MCF 10A (cell line): ENCODE data around the gene RTKN. TPM values are rescaled to one million over a fixed set of nuclear protein-coding genes. Genes with fewer than 3 reads are reported as not detected.
A peak's percentile ranks its signal among the peaks of the same experiment; 100 is the strongest.

Experiments
- BruUV-seq: library from RNA; stranded (reverse); fragments of 400-500 nt; replicated peaks from 2 replicates; lab custom pipeline; 2021; lab: Mats Ljungman, UMichigan
- CTCF ChIA-PET: fragments of 300-600 bp; sonication (Branson Sonifier 250); formaldehyde crosslinking; extraction: SDS; loops from one replicate; lab custom pipeline; 2021; ENCODE audit warnings: antibody characterized with exemption, inconsistent platforms; lab: Yijun Ruan, JAX
- POLR2A ChIA-PET: fragments of 300-600, 350-650 bp; sonication (Branson Sonifier 250); formaldehyde crosslinking; extraction: SDS; loops from one replicate; lab custom pipeline; 2020; ENCODE audit warnings: antibody characterized with exemption, inconsistent platforms; lab: Yijun Ruan, JAX
- DNase-seq: peaks from one replicate; pipeline ENCODE4 v3.0.0-alpha.2; 2018; ENCODE audit not compliant: unreplicated experiment
- H3K27ac Mint-ChIP-seq: one replicate; pipeline ENCODE4 v1.8.0; 2022; ENCODE audit warnings: mild to moderate bottlenecking, low read depth, mixed read lengths; ENCODE audit not compliant: unreplicated experiment
- H3K27me3 Mint-ChIP-seq: one replicate; pipeline ENCODE4 v1.8.0; 2022; ENCODE audit warnings: mixed read lengths; ENCODE audit not compliant: insufficient read depth, unreplicated experiment
- H3K36me3 Mint-ChIP-seq: one replicate; pipeline ENCODE4 v1.8.0; 2022; ENCODE audit warnings: mild to moderate bottlenecking, moderate library complexity, mixed read lengths; ENCODE audit not compliant: insufficient read depth, unreplicated experiment
- H3K4me1 Mint-ChIP-seq: one replicate; pipeline ENCODE4 v1.8.0; 2022; ENCODE audit warnings: mixed read lengths; ENCODE audit not compliant: insufficient read depth, unreplicated experiment
- H3K4me3 Mint-ChIP-seq: one replicate; pipeline ENCODE4 v1.8.0; 2022; ENCODE audit warnings: mild to moderate bottlenecking, moderate library complexity, mixed read lengths; ENCODE audit not compliant: unreplicated experiment
- H3K9me3 Mint-ChIP-seq: one replicate; pipeline ENCODE4 v1.8.0; 2022; ENCODE audit warnings: mixed read lengths; ENCODE audit not compliant: unreplicated experiment
- intact Hi-C: fragments of 100-400 bp; cut with micrococcal nuclease; formaldehyde crosslinking; loops from 2 replicates; pipeline ENCODE4 v1.14.1; 2022
- total RNA-seq: library from RNA; stranded (reverse); gene quantifications from 2 replicates; pipeline ENCODE4 v1.2.3, GENCODE V29; 2022
- TF ChIP-seq, protein P1 (sequence below): fragments of 200-600 bp; IDR thresholded peaks from one replicate; pipeline ENCODE4 v1.8.0; 2022; ENCODE audit warnings: antibody characterized with exemption, mild to moderate bottlenecking; ENCODE audit not compliant: unreplicated experiment

The RTKN gene
- total RNA-seq, 1 experiment from 2014 or later: 63.0 TPM

DNA sequence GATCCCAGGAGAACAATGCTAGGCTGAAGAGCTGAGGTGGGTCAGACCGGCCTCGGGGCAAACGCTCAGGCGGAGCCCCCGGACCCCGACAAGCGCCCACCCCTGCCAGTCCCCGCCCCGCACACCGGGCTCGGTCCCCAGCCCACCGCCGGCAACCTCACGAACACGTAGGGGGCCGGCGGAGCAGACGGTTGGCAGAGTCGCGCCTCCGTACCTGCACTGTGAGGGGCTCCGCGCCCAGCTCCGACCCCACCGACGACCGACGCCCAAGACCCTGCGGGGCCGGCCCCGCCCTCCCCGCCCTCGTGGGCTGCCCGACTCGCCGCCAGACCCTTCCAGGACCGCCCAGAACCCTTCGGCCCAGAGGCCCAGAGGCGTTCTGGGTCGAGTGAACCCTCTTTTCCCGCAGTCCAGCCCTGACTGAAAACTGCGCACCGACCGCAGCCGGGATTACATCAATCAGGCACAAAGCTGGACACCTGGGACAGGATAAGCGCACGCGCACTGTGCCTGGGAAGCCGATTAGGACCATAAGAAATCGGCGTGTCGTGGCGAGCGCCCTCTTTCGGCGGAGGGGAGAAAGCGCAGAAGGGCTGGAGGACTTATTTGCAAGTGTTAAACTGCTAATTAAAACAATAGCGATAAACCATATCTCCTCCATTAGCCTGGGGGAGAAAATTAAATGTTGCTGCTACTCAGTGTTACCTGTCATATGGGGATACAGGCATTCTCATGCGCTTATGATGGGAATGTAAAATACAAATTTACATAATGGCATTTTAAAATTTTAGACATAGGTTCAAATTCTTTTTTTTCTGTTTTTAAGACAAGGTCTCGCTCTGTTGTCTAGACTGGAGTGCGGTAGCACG lies 49.9 kb downstream of the RTKN start:
- Mint-ChIP-seq H3K4me3 (peak overlapping the region; percentile 79), H3K36me3 (no peaks in the 10 kb centered on the region), H3K4me1 (no peaks in the 10 kb centered on the region), H3K9me3 (no peaks in the 10 kb centered on the region), H3K27ac (peak overlapping the region; percentile 91), H3K27me3 (no peaks in the 10 kb centered on the region)
- TF ChIP-seq, protein P1, sequence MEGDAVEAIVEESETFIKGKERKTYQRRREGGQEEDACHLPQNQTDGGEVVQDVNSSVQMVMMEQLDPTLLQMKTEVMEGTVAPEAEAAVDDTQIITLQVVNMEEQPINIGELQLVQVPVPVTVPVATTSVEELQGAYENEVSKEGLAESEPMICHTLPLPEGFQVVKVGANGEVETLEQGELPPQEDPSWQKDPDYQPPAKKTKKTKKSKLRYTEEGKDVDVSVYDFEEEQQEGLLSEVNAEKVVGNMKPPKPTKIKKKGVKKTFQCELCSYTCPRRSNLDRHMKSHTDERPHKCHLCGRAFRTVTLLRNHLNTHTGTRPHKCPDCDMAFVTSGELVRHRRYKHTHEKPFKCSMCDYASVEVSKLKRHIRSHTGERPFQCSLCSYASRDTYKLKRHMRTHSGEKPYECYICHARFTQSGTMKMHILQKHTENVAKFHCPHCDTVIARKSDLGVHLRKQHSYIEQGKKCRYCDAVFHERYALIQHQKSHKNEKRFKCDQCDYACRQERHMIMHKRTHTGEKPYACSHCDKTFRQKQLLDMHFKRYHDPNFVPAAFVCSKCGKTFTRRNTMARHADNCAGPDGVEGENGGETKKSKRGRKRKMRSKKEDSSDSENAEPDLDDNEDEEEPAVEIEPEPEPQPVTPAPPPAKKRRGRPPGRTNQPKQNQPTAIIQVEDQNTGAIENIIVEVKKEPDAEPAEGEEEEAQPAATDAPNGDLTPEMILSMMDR: peak; percentile 91
- no TSS peak for BruUV-seq
- ChIA-PET CTCF (interaction anchor here (0.6 to 2.6 kb wide), 31 partner anchors 9 to 633 kb away, joined by 3 to 12 read pairs (median 3); partner anchors contain the start of gene DCTN1), POLR2A (interaction anchor here (0.7 to 3.5 kb wide), 16 partner anchors 10 to 408 kb away, joined by 3 to 18 read pairs (median 6); partner anchors contain the start of genes CCDC142, DCTN1, INO80B and WBP1)
- DNase-seq: peak; percentile 94
- intact Hi-C loops: loop anchor here (2.0 to 5.0 kb wide), 3 partner anchors 59 to 141 kb away; no protein-coding TSS in a partner anchor

DNA sequence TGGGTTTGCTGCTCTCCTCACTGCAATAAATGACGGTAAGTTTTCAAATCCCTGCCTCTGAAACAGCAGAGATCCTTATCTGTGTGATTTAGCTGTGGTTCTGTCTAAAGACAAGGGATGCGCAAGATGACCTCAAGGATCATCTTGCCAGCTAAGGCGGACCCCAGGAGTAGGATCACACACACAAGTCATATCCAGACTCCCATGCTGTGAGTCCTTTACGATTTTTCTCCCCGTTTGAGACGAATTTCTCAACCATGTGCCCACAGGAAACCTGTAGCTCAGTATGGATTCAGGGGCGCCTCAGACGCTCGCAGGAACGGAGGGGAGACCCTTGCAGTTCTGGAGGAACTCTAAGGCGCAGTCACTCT lies 50.5 kb downstream of the RTKN start:
- H3K27ac Mint-ChIP-seq: peak overlapping the region; percentile 91
- no peaks in the 10 kb centered on the region for H3K27me3 Mint-ChIP-seq
- TF ChIP-seq, protein P1: no peak
- DNase-seq: peak; percentile 24
- intact Hi-C loops: loop anchor here (5.0 kb wide), 1 partner anchor 124 kb away; no protein-coding TSS in a partner anchor
- H3K36me3 Mint-ChIP-seq: no peaks in the 10 kb centered on the region
- ChIA-PET CTCF (interaction anchor here (0.6 to 2.6 kb wide), 22 partner anchors 8 to 633 kb away, joined by 3 to 12 read pairs (median 4); partner anchors contain the start of gene DCTN1), POLR2A (interaction anchor here (0.7 to 3.5 kb wide), 17 partner anchors 9 to 464 kb away, joined by 3 to 18 read pairs (median 5); partner anchors contain the start of genes CCDC142, DCTN1, INO80B and WBP1)
- BruUV-seq: no TSS peak
- no peaks in the 10 kb centered on the region for H3K9me3 Mint-ChIP-seq
- no peaks in the 10 kb centered on the region for H3K4me1 Mint-ChIP-seq
- H3K4me3 Mint-ChIP-seq: peak overlapping the region; percentile 79

- ChIA-PET POLR2A (interaction anchor here (0.8 to 3.5 kb wide), 13 partner anchors 9 to 464 kb away, joined by 3 to 18 read pairs (median 5); partner anchors contain the start of genes CCDC142, DCTN1, INO80B and WBP1), CTCF (interaction anchor here (1.0 to 2.6 kb wide), 11 partner anchors 9 to 563 kb away, joined by 3 to 12 read pairs (median 6); partner anchors contain the start of gene DCTN1)
- intact Hi-C loops: loop anchor here (5.0 kb wide), 1 partner anchor 123 kb away; no protein-coding TSS in a partner anchor
- TF ChIP-seq, protein P1: no peak
- no peak for DNase-seq
- Mint-ChIP-seq H3K27me3 (no peaks in the 10 kb centered on the region), H3K36me3 (no peaks in the 10 kb centered on the region), H3K4me3 (peak overlapping the region; percentile 79), H3K9me3 (no peaks in the 10 kb centered on the region), H3K27ac (no peak overlapping the region), H3K4me1 (no peaks in the 10 kb centered on the region)
- BruUV-seq: no TSS peak
Measured at GRCh38 chr2:74390606-74391005, 51.1 kb downstream of the RTKN start.
